Bronchial epithelial cell (primary cell): ENCODE data around the gene UBE2L3. TPM values are rescaled to one million over a fixed set of nuclear protein-coding genes. Genes with fewer than 3 reads are reported as not detected.
"Not testable (repeated sequence)": the region's sequence is repeated elsewhere in the genome, so short reads cannot be mapped to it uniquely, and the experiment has no call there.

ENCODE experiments used
- DNase-seq: peaks from one replicate; pipeline ENCODE4 v3.0.0-alpha.2; 2010; ENCODE audit warnings: low read depth
- FAIRE-seq: peaks from 2 replicates; lab custom pipeline; 2011; peaks lifted over from hg19 to GRCh38; lab: Jason Lieb, UNC
- H3K27me3 ChIP-seq: 2 replicates; pipeline ENCODE4 v1.5.1; 2011; ENCODE audit warnings: low read length; ENCODE audit not compliant: control insufficient read depth, insufficient read depth
- H3K36me3 ChIP-seq: 2 replicates; pipeline ENCODE4 v1.5.1; 2011; ENCODE audit warnings: low read length; ENCODE audit not compliant: control insufficient read depth, insufficient read depth
- H3K4me3 ChIP-seq: 2 replicates; pipeline ENCODE4 v1.5.1; 2011; ENCODE audit warnings: mild to moderate bottlenecking, low read depth, low read length, control low read depth
- total RNA-seq: library from RNA; depleted of rRNA; stranded (reverse); fragments of >200 nt; gene quantifications from 2 replicates; pipeline ENCODE4 v1.2.1, GENCODE V29; 2014
- TF ChIP-seq, protein P1 (sequence below): IDR thresholded peaks from 2 replicates; pipeline ENCODE4 v1.5.1; 2011; ENCODE audit warnings: mild to moderate bottlenecking, moderate library complexity, low read length, control low read depth, inconsistent platforms; ENCODE audit not compliant: insufficient read depth, severe bottlenecking

The UBE2L3 gene
- total RNA-seq, 1 donor from 2014 or later: 14.7 TPM

DNA sequence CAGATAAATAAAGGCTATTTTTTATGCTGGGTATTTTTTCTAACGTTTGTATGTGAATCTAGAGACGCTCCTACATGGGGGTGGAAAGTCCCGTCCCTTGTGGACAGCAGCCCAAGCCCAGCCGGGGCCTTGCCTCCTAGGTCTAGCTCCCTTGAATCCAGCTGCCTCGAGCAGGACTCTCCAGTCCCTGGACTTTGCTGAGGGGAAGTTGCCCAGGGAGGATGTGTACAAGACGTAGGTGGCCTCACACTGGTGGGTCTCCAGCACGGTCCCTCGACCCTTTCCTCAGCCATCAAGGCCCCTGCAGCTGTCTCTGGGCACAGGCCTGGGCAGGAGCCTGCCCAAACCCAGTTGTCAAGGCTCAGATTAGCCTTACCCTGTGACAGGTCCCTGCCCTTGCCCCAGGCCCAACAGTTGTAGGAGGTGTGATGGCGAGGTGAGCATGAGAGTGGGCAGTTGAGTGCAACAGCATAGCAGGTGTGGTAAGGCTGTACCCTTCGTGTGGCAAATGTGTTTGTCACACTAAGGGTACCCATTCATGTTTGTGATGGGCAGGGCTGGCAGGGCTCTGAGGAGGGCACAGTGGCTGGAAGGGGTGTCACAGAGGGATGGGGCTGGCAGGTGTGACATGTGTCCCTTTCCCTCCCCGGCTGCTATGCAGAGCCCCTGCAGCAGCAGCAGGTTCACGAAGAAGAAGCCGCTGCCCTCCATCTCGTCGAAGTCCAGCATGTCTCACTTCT lies 68.4 kb downstream of the UBE2L3 start:
- TF ChIP-seq, protein P1, sequence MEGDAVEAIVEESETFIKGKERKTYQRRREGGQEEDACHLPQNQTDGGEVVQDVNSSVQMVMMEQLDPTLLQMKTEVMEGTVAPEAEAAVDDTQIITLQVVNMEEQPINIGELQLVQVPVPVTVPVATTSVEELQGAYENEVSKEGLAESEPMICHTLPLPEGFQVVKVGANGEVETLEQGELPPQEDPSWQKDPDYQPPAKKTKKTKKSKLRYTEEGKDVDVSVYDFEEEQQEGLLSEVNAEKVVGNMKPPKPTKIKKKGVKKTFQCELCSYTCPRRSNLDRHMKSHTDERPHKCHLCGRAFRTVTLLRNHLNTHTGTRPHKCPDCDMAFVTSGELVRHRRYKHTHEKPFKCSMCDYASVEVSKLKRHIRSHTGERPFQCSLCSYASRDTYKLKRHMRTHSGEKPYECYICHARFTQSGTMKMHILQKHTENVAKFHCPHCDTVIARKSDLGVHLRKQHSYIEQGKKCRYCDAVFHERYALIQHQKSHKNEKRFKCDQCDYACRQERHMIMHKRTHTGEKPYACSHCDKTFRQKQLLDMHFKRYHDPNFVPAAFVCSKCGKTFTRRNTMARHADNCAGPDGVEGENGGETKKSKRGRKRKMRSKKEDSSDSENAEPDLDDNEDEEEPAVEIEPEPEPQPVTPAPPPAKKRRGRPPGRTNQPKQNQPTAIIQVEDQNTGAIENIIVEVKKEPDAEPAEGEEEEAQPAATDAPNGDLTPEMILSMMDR: no peak
- FAIRE-seq (no peak), DNase-seq (no peak)
- Histone ChIP-seq H3K27me3 (no peaks in the 10 kb centered on the region), H3K4me3 (no peak overlapping the region), H3K36me3 (no peaks in the 10 kb centered on the region)

DNA sequence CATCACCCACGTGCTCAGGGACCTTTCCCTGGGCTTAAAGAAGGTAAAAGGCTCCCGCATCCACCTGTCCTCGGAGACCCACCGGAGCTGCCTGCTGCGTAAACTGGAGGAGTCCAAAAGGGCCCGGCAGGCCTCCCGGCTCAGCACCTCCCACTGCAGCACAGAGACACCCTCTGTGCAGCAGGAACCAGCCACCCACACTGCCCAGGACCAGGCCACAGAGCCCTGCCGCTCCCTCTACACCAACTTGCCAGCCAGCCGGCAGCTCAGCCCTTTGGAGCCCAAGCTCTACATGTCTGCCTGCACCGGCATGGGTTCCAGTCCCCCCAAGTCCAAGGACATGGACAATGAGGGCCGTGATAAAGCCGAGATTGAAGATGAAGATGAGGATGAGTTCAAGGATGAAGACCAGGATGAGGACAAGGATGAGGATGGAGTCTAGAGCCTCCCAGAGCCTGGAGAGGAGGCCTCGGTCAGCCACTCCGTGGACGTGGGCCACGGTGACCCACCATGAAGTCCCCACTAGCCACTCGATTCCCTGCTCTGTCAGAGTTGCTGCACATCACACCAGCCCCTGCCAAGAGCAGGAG lies 69.2 kb downstream of the UBE2L3 start:
- DNase-seq: no peak
- H3K36me3 ChIP-seq: no peaks in the 10 kb centered on the region
- H3K27me3 ChIP-seq: no peaks in the 10 kb centered on the region
- TF ChIP-seq, protein P1: no peak
- no peak for FAIRE-seq
- no peak overlapping the region for H3K4me3 ChIP-seq

DNA sequence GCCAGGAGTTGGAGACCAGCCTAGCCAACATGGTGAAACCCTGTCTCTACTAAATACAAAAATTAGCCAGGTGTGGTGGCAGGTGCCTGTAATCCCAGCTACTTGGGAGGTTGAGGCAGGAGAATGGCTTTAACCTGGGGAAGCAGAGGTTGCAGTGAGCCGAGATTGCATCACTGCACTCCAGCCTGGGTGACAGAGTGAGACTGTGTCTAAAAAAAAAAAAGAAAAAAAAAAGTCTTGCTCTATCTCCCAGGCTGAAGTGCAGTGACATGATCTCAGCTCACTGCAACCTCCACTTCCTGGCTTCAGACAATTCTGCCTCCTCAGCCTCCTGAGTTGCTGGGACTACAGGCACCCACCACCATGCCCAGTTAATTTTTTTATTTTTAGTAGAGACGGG lies 69.9 kb downstream of the UBE2L3 start:
- not testable (repeated sequence) for H3K4me3 ChIP-seq, H3K27me3 ChIP-seq, H3K36me3 ChIP-seq, DNase-seq, FAIRE-seq

DNA sequence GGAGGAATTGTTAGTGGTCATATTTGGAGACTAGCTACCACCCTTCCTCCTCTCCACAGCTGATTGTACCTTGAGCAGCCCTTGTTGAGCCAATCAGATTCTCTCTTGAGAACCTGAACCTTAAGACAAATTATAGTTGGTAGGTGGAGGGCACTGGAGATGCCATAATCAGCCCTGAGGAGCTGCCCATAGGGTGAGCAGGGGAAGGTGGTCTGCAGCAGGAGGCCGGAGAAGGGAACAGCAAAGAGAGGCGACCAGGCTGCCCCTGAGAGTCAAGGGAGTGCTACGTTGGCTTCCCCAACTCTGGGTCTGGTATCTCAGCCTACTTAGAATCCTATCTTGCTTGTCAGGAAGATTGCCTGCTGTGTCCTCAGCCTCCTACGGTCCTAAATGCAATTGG lies 71.8 kb downstream of the UBE2L3 start:
- DNase-seq: no peak
- Histone ChIP-seq H3K4me3 (no peak overlapping the region), H3K27me3 (no peaks in the 10 kb centered on the region), H3K36me3 (peaks cover 3% of the 10 kb centered on the region)
- FAIRE-seq: no peak
- TF ChIP-seq, protein P1: no peak

DNA sequence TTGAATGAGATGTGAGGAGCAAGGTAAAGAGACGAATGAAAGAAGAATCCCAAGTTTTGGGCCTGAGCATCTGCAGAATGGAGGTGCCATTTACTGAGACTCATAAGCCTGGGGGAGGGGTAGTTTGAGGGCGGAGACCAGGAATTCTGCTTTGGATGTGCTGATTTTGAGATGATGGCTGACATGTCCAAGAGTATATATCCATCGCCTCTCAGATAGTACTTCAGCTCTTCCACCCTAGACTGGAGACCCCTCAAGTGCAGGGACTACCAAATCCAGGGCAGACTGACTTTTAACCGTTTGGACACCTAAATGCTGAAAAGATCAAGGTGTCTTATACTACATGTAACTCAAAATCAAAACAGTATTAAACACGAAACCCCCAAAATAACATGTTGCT lies 73.3 kb downstream of the UBE2L3 start:
- no peak overlapping the region for H3K4me3 ChIP-seq

DNA sequence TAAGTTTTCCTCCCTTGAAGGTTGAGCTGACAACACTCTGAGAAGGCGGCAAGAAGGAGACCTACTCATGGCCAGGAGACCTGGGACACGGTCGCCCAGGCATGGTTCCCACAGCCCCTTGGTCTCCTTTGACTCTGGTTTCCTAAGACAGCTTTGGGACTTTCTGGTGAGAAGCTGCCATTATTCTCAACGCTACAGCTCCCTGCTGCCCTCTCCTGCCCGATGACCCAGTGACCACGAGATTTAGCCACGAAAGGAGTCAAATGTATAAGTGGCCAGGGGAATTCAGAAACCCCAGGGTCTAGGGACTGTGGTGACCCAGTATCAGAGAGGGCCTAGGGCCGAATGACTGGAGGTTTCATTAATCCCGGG lies 73.9 kb downstream of the UBE2L3 start:
- no peak for FAIRE-seq

More for the DNA sequence above, 73.3 kb downstream of the UBE2L3 start:
- Histone ChIP-seq H3K27me3 (no peaks in the 10 kb centered on the region), H3K36me3 (peaks cover 3% of the 10 kb centered on the region)
- DNase-seq: no peak
- TF ChIP-seq, protein P1: no peak
- no peak for FAIRE-seq

More for the DNA sequence above, 73.9 kb downstream of the UBE2L3 start:
- Histone ChIP-seq H3K27me3 (no peaks in the 10 kb centered on the region), H3K36me3 (peaks cover 3% of the 10 kb centered on the region), H3K4me3 (peak overlapping the region; percentile 48)
- TF ChIP-seq, protein P1: peak; percentile 39
- peak; percentile 44 for DNase-seq
